ENCODE results near the gene DNAAF2.

Gene DNAAF2

DNA sequence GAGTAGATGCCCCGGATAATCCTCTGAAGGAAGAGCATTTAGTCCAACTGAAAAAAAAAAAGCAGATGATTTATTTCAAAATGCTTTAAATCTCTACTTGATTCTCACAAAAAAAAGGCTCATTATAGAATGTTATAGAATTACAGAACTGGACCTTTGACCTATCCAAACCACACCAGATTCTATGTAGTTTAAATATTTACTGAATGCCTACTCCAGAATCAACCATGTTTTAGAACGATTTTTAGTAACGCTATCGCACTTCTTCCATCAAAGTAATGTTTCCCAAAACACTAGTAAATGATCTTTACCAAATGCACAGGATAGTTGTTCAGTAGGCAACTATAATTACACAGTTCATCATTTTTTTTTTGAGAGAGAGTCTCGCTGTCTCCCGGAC, 51.4 kb downstream of the DNAAF2 start:
- no peak for DNase-seq

GRCh38 chr14:49582113-49582977, 52.7 kb downstream of the DNAAF2 start:
- no peak for DNase-seq

DNA sequence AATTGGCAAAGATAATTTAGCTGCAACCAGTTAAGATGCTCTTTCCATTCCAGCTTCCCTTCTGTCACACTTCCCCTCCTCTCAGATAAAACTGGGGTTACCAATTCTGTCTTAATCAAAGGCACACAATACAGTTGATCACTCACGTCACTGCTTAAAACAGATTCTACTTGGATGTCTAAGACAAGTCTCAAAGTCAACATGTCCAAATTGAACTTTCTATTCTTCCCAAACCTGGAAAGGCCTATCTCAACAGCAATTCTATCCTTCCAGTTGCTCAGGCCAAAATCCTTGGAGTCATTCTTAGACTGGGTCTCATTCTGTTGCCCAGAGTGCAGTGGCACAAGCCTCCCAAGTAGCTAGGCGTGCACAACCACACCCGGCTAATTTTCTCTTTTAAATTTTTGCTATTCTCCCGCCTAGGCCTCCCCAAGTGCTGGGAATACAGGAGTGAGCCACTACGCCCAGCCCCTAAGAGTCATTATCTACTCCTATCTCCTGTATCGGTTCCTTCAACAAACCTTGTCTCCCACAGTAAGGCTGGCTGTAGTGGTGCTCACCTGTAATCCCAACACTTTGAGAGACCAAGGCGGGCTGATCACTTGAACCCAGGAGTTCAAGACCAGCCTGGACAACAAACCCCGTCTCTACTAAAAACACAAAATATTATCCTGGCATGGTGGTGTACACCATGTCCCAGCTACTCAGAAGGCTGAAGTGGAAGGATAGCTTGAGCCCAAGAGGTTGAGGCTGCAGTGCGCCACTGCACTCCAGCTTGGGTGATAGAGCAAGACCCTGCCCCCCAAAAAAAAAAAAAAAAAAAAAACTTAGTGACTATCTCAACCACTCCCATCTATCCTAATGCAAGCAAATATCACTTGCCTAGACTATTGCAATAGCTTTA, 53.6 kb downstream of the DNAAF2 start:
- DNase-seq, result no peak

DNA sequence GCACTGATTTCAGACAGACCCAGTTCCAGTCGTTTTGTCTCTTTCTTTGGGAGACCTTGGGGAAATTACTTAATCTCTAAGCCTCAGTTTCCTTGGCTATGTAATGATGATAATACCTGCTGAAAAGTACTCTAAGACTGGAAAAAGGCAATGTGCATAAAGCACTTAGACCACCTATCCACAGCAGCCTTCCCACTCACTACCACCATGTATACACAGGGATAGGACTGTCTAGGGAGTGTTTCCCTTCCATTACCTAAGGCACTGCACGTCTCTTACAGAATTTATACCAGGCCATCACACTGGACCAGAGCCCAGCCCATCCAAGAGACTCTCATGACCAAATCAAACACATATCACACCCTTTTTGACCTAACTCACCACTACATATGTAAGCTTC, 55.2 kb downstream of the DNAAF2 start:
- DNase-seq, result no peak

GRCh38 chr14:49578141-49578540, 56.9 kb downstream of the DNAAF2 start:
- no peak for DNase-seq

Data from activated CD8-positive, alpha-beta memory T cell treated with anti-CD3 and anti-CD28 coated beads, Interleukin-2, amount 50 U/mL, for 48 hours (primary cell).